ENCODE measurements around the gene ING3.
"Not testable (repeated sequence)": the region's sequence is repeated elsewhere in the genome, so short reads cannot be mapped to it uniquely, and the experiment has no call there.

Gene ING3

DNA sequence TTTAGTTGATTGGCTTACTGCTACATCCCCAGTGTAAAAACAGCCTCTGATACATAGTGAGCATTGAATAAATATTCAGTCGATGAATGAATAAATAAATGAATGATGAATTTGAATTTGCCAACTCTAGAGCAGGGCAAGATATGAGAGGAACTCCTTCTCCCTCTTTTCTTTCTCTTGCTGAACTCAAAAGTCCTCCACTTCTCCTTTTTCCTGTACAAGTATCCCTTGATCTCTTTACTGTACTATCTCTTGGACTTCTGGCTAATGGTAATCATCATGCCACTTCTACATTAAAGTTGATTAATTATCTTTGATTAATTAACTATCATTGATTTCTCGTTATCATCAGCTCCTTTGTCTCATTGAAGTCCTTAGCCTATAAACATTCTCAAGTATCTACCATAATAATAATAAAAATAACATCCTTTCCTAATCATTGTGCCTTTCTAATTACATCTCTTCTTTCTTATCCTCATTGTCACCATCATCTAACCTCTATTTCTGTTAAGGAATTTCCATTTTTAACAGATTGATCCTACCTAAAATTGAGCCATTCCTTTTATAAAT, 48.5 kb downstream of the ING3 start:
- Histone ChIP-seq H3K4me1 (ENCODE audit: insufficient read depth, insufficient read length) (no peaks in the 10 kb centered on the region), H3K9ac (ENCODE audit: insufficient read length, low read depth) (no peak overlapping the region), H3K27me3 (ENCODE audit: insufficient read depth, insufficient read length) (no peaks in the 10 kb centered on the region), H3K9me3 (ENCODE audit: insufficient read depth, low read length) (no peaks in the 10 kb centered on the region), H3K36me3 (ENCODE audit: insufficient read depth, insufficient read length, low read length) (no peaks in the 10 kb centered on the region), H3K4me3 (ENCODE audit: insufficient read length, low read depth) (no peak overlapping the region)
- DNase-seq (ENCODE audit: low read depth, low spot score) = no peak
- TF ChIP-seq SUZ12 (IDR thresholded peaks at IDR 0.05; ENCODE audit: extremely low read depth, insufficient read depth, insufficient read length) (no peak), YY1 (IDR thresholded peaks at IDR 0.05; ENCODE audit: insufficient read depth, insufficient read length) (no peak), ZNF274 (IDR thresholded peaks at IDR 0.05; ENCODE audit: low read depth, low read length) (no peak)

- TF ChIP-seq ZNF274 (IDR thresholded peaks at IDR 0.05; ENCODE audit: low read depth, low read length) (no peak), YY1 (IDR thresholded peaks at IDR 0.05; ENCODE audit: insufficient read depth, insufficient read length) (no peak), SUZ12 (IDR thresholded peaks at IDR 0.05; ENCODE audit: extremely low read depth, insufficient read depth, insufficient read length) (no peak)
- no peaks in the 10 kb centered on the region for H3K4me1 ChIP-seq (ENCODE audit: insufficient read depth, insufficient read length)
- H3K4me3 ChIP-seq (ENCODE audit: insufficient read length, low read depth) = no peak overlapping the region
- no peaks in the 10 kb centered on the region for H3K36me3 ChIP-seq (ENCODE audit: insufficient read depth, insufficient read length, low read length)
- no peak for DNase-seq (ENCODE audit: low read depth, low spot score)
- no peaks in the 10 kb centered on the region for H3K9me3 ChIP-seq (ENCODE audit: insufficient read depth, low read length)
- no peak overlapping the region for H3K9ac ChIP-seq (ENCODE audit: insufficient read length, low read depth)
- H3K27me3 ChIP-seq (ENCODE audit: insufficient read depth, insufficient read length) = no peaks in the 10 kb centered on the region
Observed at GRCh38 chr7:121000081-121000983, 49.8 kb downstream of the ING3 start.

- Histone ChIP-seq H3K9me3 (ENCODE audit: insufficient read depth, low read length) (no peaks in the 10 kb centered on the region), H3K4me1 (ENCODE audit: insufficient read depth, insufficient read length) (no peaks in the 10 kb centered on the region), H3K27me3 (ENCODE audit: insufficient read depth, insufficient read length) (no peaks in the 10 kb centered on the region), H3K9ac (ENCODE audit: insufficient read length, low read depth) (no peak overlapping the region), H3K36me3 (ENCODE audit: insufficient read depth, insufficient read length, low read length) (no peaks in the 10 kb centered on the region), H3K4me3 (ENCODE audit: insufficient read length, low read depth) (no peak overlapping the region)
- no peak for DNase-seq (ENCODE audit: low read depth, low spot score)
- TF ChIP-seq ZNF274 (IDR thresholded peaks at IDR 0.05; ENCODE audit: low read depth, low read length) (no peak), SUZ12 (IDR thresholded peaks at IDR 0.05; ENCODE audit: extremely low read depth, insufficient read depth, insufficient read length) (no peak), YY1 (IDR thresholded peaks at IDR 0.05; ENCODE audit: insufficient read depth, insufficient read length) (no peak)
Observed at GRCh38 chr7:121001234-121001906, 50.8 kb downstream of the ING3 start.

DNA sequence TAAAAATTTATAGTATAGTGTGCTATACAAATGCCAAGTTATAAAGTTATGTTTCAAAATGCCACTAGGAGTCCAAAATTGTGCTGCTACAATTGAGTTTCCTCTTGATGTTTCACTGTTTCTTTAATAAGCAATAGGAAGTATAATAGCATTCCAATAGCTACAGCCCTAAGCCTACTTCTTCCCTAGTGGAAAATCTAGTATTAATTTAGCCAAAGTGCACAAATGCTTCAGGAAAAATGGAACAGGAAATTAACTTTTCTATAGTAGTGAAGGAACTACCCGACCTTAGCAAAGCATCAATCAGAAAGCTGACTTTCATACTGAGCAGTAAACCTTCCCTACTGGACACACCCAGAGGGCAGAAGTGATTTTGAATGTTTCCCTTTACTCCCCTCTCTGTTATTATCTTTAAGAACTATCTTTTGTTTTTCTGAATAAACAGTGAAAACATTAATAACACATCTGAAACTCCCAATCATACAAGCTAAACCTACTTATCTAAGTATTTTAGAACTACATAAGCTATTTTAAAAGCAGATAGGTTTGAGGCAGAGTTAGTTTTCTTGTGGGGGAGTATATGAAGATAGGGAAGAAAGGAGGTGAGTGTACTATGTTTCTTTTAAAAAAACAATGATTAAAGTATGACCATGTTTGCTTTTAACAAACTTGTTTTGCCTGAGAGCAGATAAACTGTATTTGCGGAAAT, 51.6 kb downstream of the ING3 start:
- H3K4me3 ChIP-seq (ENCODE audit: insufficient read length, low read depth) = no peak overlapping the region
- no peaks in the 10 kb centered on the region for H3K4me1 ChIP-seq (ENCODE audit: insufficient read depth, insufficient read length)
- H3K36me3 ChIP-seq (ENCODE audit: insufficient read depth, insufficient read length, low read length) = no peaks in the 10 kb centered on the region
- H3K27me3 ChIP-seq (ENCODE audit: insufficient read depth, insufficient read length) = no peaks in the 10 kb centered on the region
- no peak for DNase-seq (ENCODE audit: low read depth, low spot score)
- no peaks in the 10 kb centered on the region for H3K9me3 ChIP-seq (ENCODE audit: insufficient read depth, low read length)
- H3K9ac ChIP-seq (ENCODE audit: insufficient read length, low read depth) = no peak overlapping the region
- no peak for TF ChIP-seq SUZ12 (IDR thresholded peaks at IDR 0.05; ENCODE audit: extremely low read depth, insufficient read depth, insufficient read length)
- TF ChIP-seq YY1 (IDR thresholded peaks at IDR 0.05; ENCODE audit: insufficient read depth, insufficient read length) = no peak
- TF ChIP-seq ZNF274 (IDR thresholded peaks at IDR 0.05; ENCODE audit: low read depth, low read length) = no peak

GRCh38 chr7:121002757-121003200, 52.2 kb downstream of the ING3 start:
- TF ChIP-seq YY1 (IDR thresholded peaks at IDR 0.05; ENCODE audit: insufficient read depth, insufficient read length) (no peak), SUZ12 (IDR thresholded peaks at IDR 0.05; ENCODE audit: extremely low read depth, insufficient read depth, insufficient read length) (no peak), ZNF274 (IDR thresholded peaks at IDR 0.05; ENCODE audit: low read depth, low read length) (no peak)
- H3K9ac ChIP-seq (ENCODE audit: insufficient read length, low read depth) = no peak overlapping the region
- no peaks in the 10 kb centered on the region for H3K27me3 ChIP-seq (ENCODE audit: insufficient read depth, insufficient read length)
- H3K4me3 ChIP-seq (ENCODE audit: insufficient read length, low read depth) = no peak overlapping the region
- H3K4me1 ChIP-seq (ENCODE audit: insufficient read depth, insufficient read length) = no peaks in the 10 kb centered on the region
- no peak for DNase-seq (ENCODE audit: low read depth, low spot score)
- no peaks in the 10 kb centered on the region for H3K9me3 ChIP-seq (ENCODE audit: insufficient read depth, low read length)
- H3K36me3 ChIP-seq (ENCODE audit: insufficient read depth, insufficient read length, low read length) = no peaks in the 10 kb centered on the region

DNA sequence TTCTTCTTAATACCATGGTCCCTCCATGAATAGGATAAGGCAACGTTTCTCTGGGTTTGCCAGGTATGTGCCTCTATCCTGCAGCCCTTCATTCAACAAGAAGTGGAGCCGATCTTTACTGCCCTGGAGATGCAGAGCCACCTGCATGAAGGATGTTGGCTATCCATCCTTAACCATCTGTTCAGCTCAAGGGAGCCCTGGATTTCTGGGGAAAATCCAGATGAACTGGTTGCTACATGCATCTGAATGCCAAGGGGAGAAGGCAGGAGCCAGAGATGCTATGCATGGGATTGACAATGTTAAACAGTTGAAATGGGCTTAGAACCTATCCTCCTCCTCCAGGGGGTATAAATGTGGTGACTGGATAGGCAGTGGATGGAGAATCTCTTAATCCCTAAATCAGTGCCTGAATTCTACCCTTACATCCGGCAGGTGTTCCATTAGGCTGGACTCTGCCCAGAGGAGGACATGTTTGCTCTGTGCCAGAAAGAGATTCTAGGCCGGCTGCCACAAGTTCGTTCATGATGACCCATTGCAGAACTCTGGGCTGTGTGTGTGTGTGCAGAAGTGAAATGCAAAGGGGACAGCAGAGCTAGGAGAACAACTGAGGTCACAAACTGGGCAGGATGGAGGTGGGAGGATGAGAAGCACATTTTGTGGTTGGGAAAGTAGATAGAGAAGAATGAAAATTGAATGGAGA, 53.6 kb downstream of the ING3 start:
- Histone ChIP-seq H3K27me3 (ENCODE audit: insufficient read depth, insufficient read length) (no peaks in the 10 kb centered on the region), H3K4me3 (ENCODE audit: insufficient read length, low read depth) (no peak overlapping the region), H3K9ac (ENCODE audit: insufficient read length, low read depth) (no peak overlapping the region), H3K9me3 (ENCODE audit: insufficient read depth, low read length) (no peaks in the 10 kb centered on the region), H3K4me1 (ENCODE audit: insufficient read depth, insufficient read length) (no peaks in the 10 kb centered on the region), H3K36me3 (ENCODE audit: insufficient read depth, insufficient read length, low read length) (no peaks in the 10 kb centered on the region)
- no peak for DNase-seq (ENCODE audit: low read depth, low spot score)
- TF ChIP-seq ZNF274 (IDR thresholded peaks at IDR 0.05; ENCODE audit: low read depth, low read length) (no peak), SUZ12 (IDR thresholded peaks at IDR 0.05; ENCODE audit: extremely low read depth, insufficient read depth, insufficient read length) (no peak), YY1 (IDR thresholded peaks at IDR 0.05; ENCODE audit: insufficient read depth, insufficient read length) (no peak)

DNA sequence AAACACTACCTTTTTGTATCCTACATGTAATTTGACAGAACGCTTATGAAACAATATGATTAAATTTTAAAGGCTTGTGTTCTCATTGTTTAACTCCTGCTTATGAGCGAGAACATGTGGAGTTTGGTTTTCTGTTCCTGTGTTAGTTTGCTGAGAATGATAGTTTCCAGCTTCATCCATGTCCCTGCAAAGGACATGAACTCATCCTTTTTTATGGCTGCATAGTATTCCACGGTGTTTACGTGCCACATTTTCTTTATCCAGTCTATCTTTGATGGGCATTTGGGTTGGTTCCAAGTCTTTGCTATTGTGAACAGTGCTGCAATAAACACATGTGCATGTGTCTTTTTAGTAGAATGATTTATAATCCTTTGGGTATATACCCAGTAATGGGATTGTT, 54.5 kb downstream of the ING3 start:
- DNase-seq (ENCODE audit: low read depth, low spot score); H3K9ac ChIP-seq (ENCODE audit: insufficient read length, low read depth); H3K36me3 ChIP-seq (ENCODE audit: insufficient read depth, insufficient read length, low read length); H3K9me3 ChIP-seq (ENCODE audit: insufficient read depth, low read length); H3K4me3 ChIP-seq (ENCODE audit: insufficient read length, low read depth); H3K4me1 ChIP-seq (ENCODE audit: insufficient read depth, insufficient read length); H3K27me3 ChIP-seq (ENCODE audit: insufficient read depth, insufficient read length): not testable (repeated sequence)
